Natural killer cell treated with Interleukin-12 subunit alpha and Interleukin-12 subunit beta and Interleukin-15 and Interleukin-18, amount 100 ng/mL, for 72 hours (primary cell): Measurements from ENCODE around the gene ZXDC. TPM values are rescaled to one million over a fixed set of nuclear protein-coding genes. Genes with fewer than 3 reads are reported as not detected.

Experiments
- ATAC-seq, 2 donors: fragments of 150-1000 bp; cut with Tn5 transposase in 1 of 2; sonication (Bioruptor Pico), chemical (Tn5 transposase) in 1 of 2; 2 replicates each; pipeline ENCODE4 v1.10.0; 2021
- DNase-seq: peaks from one replicate; pipeline ENCODE4 v3.0.0; 2022; ENCODE audit warnings: low spot score
- H3K27ac Mint-ChIP-seq, 2 donors: 1 replicate in 1 of 2; 2 replicates in 1 of 2; pipeline ENCODE4 v1.8.0; 2022; ENCODE audit warnings: mixed read lengths in 2 of 2, mild to moderate bottlenecking in 1 of 2, moderate library complexity in 1 of 2
- H3K27me3 Mint-ChIP-seq, 2 donors: 1 replicate in 1 of 2; 2 replicates in 1 of 2; pipeline ENCODE4 v1.8.0; 2022; ENCODE audit warnings: mixed read lengths in 2 of 2
- H3K36me3 Mint-ChIP-seq: one replicate; pipeline ENCODE4 v1.8.0; 2022; ENCODE audit warnings: mixed read lengths
- H3K4me1 Mint-ChIP-seq, 2 donors: 1 replicate in 1 of 2; 2 replicates in 1 of 2; pipeline ENCODE4 v1.8.0; 2022; ENCODE audit warnings: low read depth in 2 of 2, mixed read lengths in 2 of 2, mild to moderate bottlenecking in 1 of 2
- H3K4me3 Mint-ChIP-seq: one replicate; pipeline ENCODE4 v1.8.0; 2022; ENCODE audit warnings: mixed read lengths
- H3K9me3 Mint-ChIP-seq: 2 replicates; pipeline ENCODE4 v1.8.0; 2022; ENCODE audit warnings: mixed read lengths
- total RNA-seq, 2 donors: library from RNA; stranded (reverse); gene quantifications; one replicate each; pipeline ENCODE4 v1.2.3, GENCODE V29; 2022

ZXDC gene
- total RNA-seq, 2 donors from 2014 or later: 34.3 to 49.2 TPM

DNA sequence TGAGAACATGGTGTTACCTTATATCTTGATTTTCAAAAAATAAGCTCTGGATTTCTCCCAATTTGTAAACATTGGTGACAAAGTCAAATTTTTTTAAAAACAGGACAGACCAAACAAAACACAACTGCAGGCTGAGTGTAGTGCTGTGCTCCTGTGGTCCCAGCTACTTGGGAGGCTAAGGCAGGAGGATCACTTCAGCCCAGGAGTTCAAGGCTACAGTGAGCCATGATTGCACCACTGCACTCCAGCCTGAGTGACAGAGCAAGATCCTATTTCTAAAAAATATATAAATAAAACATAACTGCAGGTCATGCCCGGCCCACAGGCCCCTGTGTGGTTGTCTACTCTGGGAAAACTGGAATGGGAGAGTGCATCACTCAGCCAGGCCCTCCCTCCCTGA is 4.0 kb upstream of the ZXDC start:
- no peak overlapping the region for H3K27ac Mint-ChIP-seq
- no peaks in the 10 kb centered on the region for H3K27me3 Mint-ChIP-seq
- H3K9me3 Mint-ChIP-seq: no peaks in the 10 kb centered on the region

DNA sequence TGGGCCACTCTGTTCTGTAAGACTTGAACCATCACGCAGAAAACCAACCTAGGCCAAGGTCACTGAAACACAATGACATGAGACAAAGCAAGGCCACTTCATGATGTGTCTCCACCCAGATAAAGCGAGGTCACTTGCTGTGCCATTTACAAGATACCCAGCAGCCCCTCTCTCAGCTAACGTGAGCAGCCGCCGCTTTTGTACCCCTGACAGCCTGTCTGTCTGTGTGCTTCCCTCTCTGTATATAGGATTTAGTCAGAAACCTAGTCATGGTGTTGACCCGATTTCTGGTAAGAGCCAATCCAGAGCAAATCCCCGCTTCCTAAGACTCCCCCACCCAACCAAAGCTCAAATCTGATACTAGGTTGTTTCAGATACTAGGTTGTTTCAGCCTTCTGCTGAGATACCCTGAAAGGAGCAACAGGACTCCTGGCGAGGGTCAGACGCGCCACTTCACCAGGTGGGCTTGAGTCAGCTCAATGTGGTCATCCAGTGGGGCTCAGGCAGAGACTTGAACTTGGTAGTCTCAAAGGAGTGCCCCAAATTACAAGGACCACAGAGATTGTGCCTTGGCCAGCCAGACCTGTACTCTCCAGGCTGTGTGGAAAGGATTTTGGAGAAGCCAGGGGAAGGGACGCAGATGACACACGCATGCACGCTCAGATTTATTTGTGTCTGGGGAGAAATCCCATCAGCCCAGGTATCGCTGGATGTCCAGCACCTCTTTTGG is 3.1 kb upstream of the ZXDC start:
- Mint-ChIP-seq H3K4me1 (peaks cover 16 to 17% of the 10 kb centered on the region in 2 donors), H3K36me3 (no peaks in the 10 kb centered on the region), H3K4me3 (no peak overlapping the region), H3K9me3 (no peaks in the 10 kb centered on the region), H3K27ac (no peak overlapping the region), H3K27me3 (no peaks in the 10 kb centered on the region)
- ATAC-seq (no peak), DNase-seq (peak; percentile 57)

More for the DNA sequence above, 4.0 kb upstream of the ZXDC start:
- Mint-ChIP-seq H3K4me1 (peaks cover 10 to 11% of the 10 kb centered on the region in 2 donors), H3K4me3 (no peak overlapping the region), H3K36me3 (no peaks in the 10 kb centered on the region)
- no peak for ATAC-seq
- no peak for DNase-seq

- Mint-ChIP-seq H3K4me1 (peaks cover 33 to 34% of the 10 kb centered on the region in 2 donors), H3K27me3 (no peaks in the 10 kb centered on the region), H3K27ac (peak overlapping the region; percentile 64 to 73), H3K36me3 (no peaks in the 10 kb centered on the region), H3K4me3 (peak overlapping the region; percentile 93), H3K9me3 (no peaks in the 10 kb centered on the region)
- ATAC-seq (no peak), DNase-seq (peak; percentile 6)
These were observed 1.3 kb upstream of the ZXDC start for GRCh38 chr3:126477061-126477380.

GRCh38 chr3:126476166-126477060 is 722 bp upstream of the ZXDC start:
- Mint-ChIP-seq H3K27ac (peak overlapping the region; percentile 64 to 73), H3K36me3 (no peaks in the 10 kb centered on the region)
- ATAC-seq: peak in 1 of 2 donors; percentile 54

GRCh38 chr3:126474498-126475412 is 936 bp downstream of the ZXDC start:
- Mint-ChIP-seq H3K27me3 (no peaks in the 10 kb centered on the region), H3K9me3 (no peaks in the 10 kb centered on the region), H3K36me3 (peaks cover 2% of the 10 kb centered on the region), H3K27ac (peak overlapping the region; percentile 59 to 68), H3K4me3 (peak overlapping the region; percentile 70), H3K4me1 (peaks cover 42 to 46% of the 10 kb centered on the region in 2 donors)
- ATAC-seq (peak in 1 of 2 donors; percentile 0), DNase-seq (peak; percentile 49)

More at GRCh38 chr3:126476166-126477060, 722 bp upstream of the ZXDC start:
- H3K27me3 Mint-ChIP-seq: no peaks in the 10 kb centered on the region
- H3K4me3 Mint-ChIP-seq: peak overlapping the region; percentile 93
- H3K9me3 Mint-ChIP-seq: no peaks in the 10 kb centered on the region
- peaks cover 34% of the 10 kb centered on the region in 2 donors for H3K4me1 Mint-ChIP-seq
- peak; percentile 70 for DNase-seq

DNA sequence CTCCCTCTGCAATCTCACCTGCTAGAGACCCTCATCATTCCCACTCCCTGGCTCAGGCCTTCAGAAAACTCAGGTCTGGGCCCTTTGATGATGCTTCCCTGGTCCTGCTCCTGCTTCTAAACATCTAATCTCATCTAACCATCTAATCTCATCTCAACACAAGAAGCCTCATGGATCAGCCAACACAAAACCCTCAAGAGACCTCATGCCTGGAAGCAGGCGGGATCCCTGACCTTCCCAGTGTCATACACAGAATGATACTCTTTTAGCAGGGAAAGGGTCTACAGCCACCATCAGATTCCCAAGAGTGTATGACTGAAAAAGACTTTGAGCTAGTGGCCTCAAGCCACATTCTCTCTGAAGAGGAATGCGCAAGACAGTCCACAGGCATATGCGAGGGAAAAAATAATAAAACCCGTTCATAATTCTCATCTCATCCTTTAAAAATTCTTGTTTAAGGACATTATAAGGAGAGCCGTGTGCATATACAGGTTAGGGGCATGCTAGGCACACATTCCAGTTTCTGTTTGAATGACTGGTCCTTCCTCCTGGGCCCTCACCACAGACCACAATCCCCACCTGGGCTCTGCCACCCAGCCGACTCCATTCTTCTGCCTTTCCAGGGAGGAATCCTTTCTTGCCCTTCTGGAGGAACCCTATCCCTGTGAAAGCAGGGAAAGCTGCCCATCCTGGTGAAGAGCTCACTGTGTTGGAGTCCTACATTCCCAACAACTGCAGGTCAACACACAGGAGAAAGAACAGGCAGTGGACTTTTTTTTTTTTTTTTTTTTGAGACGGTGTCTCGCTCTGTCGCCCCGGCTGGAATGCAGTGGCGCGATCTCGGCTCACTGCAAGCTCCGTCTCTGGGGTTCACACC is 2.2 kb downstream of the ZXDC start:
- H3K36me3 Mint-ChIP-seq: peaks cover 13% of the 10 kb centered on the region

GRCh38 chr3:126472277-126473006 is 3.2 kb downstream of the ZXDC start:
- DNase-seq (peak; percentile 71), ATAC-seq (peak; percentile 7 to 13)
- Mint-ChIP-seq H3K9me3 (no peaks in the 10 kb centered on the region), H3K4me1 (peaks cover 58 to 62% of the 10 kb centered on the region in 2 donors), H3K27me3 (no peaks in the 10 kb centered on the region), H3K36me3 (peaks cover 17% of the 10 kb centered on the region), H3K27ac (peak overlapping the region; percentile 10 to 53), H3K4me3 (peak overlapping the region; percentile 70)

More for the DNA sequence above, 2.2 kb downstream of the ZXDC start:
- Mint-ChIP-seq H3K4me3 (peak overlapping the region; percentile 70), H3K4me1 (peaks cover 51 to 56% of the 10 kb centered on the region in 2 donors), H3K9me3 (no peaks in the 10 kb centered on the region), H3K27ac (peak overlapping the region; percentile 53 to 59), H3K27me3 (no peaks in the 10 kb centered on the region)
- ATAC-seq (no peak), DNase-seq (peak; percentile 51)

DNA sequence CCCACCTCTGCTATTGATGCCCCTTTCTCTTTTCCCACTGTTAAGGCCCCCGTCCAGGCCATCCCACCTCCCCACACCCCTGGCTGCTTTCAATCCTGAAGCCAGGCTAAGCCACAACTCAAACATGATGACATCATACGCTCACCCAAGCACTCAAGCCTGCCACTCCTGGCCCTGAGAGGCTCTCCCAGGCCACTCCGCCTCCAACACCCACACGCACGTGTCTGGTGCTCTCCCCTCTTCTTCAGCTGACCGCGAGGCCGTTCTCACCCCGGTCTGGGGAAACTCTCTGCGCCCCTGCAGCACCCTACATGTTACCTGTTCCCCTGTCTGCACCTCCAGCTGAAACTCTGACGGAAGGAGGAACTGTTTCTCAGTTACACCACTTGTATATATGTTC is 6.2 kb downstream of the ZXDC start:
- DNase-seq (peak; percentile 51), ATAC-seq (no peak)
- Mint-ChIP-seq H3K4me3 (no peak overlapping the region), H3K9me3 (no peaks in the 10 kb centered on the region), H3K27ac (peak overlapping the region in 1 of 2 donors; percentile 56), H3K36me3 (peaks cover 19% of the 10 kb centered on the region), H3K4me1 (peaks cover 56 to 61% of the 10 kb centered on the region in 2 donors), H3K27me3 (no peaks in the 10 kb centered on the region)

- H3K9me3 Mint-ChIP-seq: no peaks in the 10 kb centered on the region
- H3K4me3 Mint-ChIP-seq: no peak overlapping the region
- H3K27me3 Mint-ChIP-seq: no peaks in the 10 kb centered on the region
- peak overlapping the region; percentile 56 to 77 for H3K27ac Mint-ChIP-seq
- DNase-seq: peak; percentile 46
- no peak for ATAC-seq
- peaks cover 23% of the 10 kb centered on the region for H3K36me3 Mint-ChIP-seq
- peaks cover 48 to 55% of the 10 kb centered on the region in 2 donors for H3K4me1 Mint-ChIP-seq
These were observed 7.4 kb downstream of the ZXDC start for GRCh38 chr3:126468028-126468891.

GRCh38 chr3:126467611-126467955 is 8.1 kb downstream of the ZXDC start:
- no peaks in the 10 kb centered on the region for H3K9me3 Mint-ChIP-seq
- H3K27ac Mint-ChIP-seq: no peak overlapping the region
- no peak for ATAC-seq
- peaks cover 23% of the 10 kb centered on the region for H3K36me3 Mint-ChIP-seq
- H3K4me3 Mint-ChIP-seq: no peak overlapping the region
- H3K4me1 Mint-ChIP-seq: peaks cover 41 to 48% of the 10 kb centered on the region in 2 donors
- H3K27me3 Mint-ChIP-seq: no peaks in the 10 kb centered on the region
- peak; percentile 28 for DNase-seq

DNA sequence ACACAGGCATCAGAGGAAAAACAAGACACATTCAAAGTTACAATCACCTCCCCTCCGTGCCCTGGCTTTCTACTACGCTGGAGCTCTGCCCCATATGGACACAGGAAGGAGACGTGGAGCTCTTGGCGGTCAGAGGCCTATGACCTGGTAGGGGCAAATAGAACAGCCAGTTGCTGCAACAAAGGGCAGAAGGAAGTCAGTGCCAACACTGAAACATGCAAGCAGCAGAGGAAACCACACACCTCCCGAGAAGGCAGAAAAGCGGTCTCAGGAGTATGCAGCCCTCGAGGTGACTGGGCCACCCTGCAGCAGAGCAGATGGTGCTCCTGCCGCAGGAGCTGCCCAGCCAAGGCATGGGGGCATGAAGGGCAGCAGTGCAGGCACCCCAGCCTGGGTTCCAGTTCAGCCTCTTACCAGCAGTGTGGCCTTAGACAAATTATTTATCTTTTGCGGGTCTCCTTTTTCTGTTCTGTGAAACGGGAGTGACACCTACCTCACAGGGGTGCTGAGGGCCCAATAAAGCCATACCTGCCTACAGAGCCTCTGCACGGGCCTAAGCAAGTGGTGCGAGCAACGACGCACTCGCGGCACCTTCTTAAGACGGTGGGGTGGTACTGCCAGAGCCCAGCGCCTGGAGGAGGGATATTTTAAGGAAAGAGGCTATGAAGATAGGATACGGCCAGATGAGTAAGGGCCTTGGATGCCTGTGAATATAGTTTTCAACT is 8.6 kb downstream of the ZXDC start:
- DNase-seq (peak; percentile 54), ATAC-seq (no peak)
- Mint-ChIP-seq H3K36me3 (peaks cover 23% of the 10 kb centered on the region), H3K4me1 (peaks cover 36 to 42% of the 10 kb centered on the region in 2 donors), H3K4me3 (no peak overlapping the region), H3K27me3 (no peaks in the 10 kb centered on the region), H3K9me3 (no peaks in the 10 kb centered on the region), H3K27ac (peak overlapping the region; percentile 9 to 24)
